T follicular helper cell (primary cell): ENCODE measurements around the gene MOV10.
"Not testable (repeated sequence)": the region's sequence is repeated elsewhere in the genome, so short reads cannot be mapped to it uniquely, and the experiment has no call there.

Source experiments
- DNase-seq: peaks from one replicate; pipeline ENCODE4 v3.0.0-alpha.2; 2020; ENCODE audit warnings: low read depth

The MOV10 gene

DNA sequence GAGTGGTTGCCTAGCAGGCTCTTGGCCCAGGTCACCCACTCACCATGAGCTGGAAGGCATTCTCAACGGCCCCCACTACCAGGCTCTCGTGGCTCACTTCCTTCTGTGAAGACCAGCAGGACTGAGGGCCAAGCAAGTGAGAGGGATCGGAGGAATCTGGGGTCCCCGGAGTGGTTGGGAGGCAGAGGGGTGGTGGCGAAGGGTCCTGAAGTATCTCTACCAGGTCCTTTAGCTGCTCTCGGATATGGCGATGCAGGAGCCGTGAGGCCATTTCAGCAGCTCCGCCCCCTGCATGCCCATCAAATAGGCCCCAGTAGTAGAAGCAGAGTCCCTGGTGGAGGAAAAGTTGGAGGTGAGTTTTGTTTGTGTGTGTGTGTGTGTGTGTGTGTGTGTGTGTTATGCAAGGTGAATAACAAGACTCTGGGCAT lies 38.3 kb downstream of the MOV10 start:
- DNase-seq, result no peak

DNA sequence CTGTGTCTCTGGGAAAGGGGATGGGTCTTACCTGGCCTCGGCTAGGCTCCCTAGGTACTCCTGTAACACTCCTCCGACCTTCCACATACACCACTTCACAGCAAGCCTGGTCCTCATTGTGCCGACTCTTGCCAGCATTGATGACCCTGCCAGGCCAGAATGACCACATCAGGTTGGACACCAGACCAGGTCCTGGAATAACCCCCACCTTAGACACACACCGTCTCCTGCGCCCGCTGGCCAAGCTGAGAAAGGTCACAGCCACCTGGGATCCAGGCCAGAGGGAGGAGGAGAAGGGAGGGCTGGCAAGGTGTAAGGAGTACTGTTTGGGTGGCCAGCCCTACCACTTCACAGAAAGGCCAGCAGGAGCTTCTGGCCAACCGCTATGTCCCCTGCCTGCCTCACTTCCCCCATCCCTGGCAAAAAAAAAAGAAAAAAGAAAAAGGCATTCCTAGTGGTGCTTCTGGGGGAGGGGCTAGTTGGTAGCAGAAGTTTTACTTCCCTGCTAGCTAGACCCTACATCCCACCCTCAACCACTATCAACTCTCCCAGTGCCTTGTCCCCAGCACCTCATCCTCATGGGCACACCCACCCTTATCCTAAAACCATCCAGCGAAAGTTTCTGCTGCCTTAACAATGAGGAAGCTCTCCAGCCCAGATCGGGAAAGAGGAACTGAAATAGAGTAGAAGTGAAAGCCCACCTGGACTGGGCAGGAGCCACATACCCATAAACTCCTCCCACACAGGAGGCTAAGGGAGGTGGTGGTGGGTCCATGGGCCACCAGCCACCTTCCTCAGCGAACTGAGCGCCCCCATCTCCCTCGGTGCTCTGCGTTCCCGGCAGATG lies 39.2 kb downstream of the MOV10 start:
- DNase-seq, result no peak

DNA sequence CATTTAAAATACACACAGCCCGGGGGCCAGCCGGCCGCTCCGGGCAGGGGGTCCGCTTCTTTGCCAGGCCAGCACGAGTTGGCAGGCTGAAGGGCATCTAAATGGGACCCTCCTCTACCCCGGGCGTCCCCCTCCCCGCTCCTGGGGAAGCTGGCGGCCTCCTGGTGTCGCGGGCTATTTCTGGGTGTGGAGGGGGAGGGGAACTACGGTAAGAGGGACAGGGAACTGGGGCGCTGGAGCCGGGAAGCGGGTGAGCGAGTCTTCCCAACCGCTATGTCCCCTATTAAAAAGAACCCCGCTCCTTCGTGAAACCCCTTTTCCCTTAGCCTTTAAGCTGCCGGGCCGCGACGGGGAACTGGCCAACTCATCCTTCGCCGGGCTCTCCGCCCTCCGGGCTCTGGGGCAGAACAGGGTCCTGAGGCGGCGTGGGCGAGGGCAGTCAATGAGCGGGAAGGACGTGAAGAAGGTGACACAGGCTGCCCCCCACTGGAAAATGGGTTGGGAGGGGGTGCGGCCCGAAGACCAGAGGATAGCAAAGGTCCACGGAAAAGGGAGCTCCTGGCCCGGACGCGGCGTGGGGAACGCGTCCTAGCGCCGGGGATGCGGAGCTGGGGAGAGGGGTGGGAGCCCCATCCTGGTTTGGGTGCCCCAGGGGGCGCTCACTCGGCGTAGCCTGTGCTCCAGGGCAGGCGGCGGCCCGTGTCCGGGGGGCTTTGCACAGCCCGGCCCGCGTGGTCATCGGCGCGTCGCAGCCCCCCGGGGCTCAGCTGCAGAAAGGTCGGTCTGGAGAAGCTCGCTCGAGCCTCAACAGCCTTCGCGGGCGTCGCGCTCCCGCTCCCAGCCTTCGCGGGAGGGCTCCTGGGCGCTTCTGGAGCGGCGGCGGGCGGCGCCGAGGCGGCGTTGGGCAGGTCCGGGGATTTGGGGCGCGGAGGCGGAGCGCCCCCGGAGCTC lies 40.1 kb downstream of the MOV10 start:
- no peak for DNase-seq

DNA sequence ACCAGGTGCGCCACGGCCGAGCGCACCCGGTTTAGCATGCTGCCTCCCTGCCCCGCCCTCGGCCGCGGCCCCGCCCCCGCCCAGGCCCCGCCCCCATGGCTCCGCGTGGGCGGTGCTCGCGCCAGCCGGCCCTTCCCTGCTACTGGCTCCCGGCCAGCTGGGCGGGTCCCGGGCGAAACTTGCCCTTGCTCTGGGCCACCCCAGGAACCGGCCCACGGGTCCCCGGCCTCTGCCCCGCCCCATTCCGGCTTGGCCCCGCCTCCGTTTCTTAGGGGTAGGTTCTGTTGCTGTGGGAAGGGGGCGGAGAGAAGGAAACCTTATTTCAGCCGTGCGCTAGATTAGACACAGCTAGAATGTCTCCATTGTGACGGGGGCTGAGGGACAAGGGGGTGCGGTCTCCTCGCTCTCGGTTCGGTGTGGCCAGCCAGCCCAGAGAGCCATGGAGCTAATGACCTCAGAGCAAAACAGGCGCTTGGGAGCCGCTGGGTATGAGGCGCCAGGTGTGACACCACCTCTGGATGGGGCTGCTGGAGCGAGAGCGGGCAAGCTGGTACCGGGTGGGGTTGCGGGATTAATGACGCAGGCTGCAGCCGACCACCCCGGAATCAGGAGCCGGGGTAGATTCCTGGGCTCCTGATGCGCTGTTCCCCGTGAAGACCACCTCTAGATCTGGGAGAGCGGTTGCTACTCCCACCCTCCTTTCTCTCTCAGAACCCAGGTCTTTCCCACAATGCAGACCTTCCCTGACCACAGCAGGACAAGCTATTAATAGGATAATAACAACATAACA lies 41.0 kb downstream of the MOV10 start, which contains the start of gene PPM1J:
TSS of gene PPM1J (minus strand) at position 69 of the 790 bp plus-strand sequence. CDS start at position 38, 31 bp downstream.
- peak; percentile 88 for DNase-seq

DNA sequence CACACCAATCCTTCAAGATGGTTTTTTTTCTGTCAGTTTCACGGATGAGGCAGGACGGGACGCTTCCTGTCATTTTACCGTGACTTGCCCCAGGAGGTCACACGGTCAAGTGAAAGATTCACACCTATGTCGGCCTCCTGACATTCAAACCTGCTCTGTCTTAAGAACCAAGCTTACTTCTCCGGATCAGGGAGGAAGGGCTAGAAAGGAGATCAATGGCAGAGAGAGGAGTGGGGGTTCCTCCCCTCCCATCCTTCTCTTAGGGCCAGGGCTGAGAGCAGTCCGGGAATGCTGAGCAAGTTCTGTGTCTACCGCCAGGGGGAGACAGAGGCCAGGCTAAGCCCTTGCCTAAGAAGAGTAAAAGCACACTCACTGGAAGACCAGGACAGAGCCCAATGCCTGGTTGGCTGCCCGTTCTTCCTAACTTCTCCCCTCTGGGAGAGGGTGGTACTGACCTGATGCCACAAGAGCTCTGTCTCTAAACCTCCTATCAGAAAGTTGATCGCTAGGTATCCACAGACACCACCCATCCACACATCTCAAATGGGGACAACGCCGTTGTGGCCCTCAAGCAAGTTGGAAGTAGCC lies 41.8 kb downstream of the MOV10 start:
- peak; percentile 72 for DNase-seq

DNA sequence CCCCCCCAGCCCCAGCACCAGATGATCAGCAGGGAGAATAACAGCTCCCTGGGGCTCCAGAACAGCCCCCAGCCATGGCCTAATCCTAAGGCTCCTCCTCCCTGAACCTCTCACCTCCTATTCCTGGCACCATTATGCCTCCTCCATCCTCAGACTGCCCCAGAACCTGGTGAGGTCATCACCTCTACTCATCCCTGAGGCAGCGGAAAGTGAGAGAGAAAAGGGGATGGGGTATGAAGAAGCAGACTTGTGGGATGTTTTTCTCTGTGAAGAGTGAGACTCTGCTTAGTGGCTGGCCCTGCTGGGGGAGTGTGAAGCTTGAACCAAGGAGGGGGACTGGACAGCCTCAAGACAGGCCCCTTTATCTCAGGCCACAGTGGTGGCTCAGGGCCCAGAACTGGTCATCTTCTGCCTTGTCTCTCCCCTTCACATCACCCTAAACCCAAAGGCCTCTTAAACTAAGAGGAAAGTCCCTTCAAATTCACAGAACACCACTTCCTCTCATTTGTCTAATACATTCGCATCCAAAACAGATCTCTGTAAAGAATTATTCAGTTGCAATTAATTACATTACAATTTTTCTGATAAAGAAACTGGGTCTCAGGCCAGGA lies 42.9 kb downstream of the MOV10 start:
- no peak for DNase-seq

DNA sequence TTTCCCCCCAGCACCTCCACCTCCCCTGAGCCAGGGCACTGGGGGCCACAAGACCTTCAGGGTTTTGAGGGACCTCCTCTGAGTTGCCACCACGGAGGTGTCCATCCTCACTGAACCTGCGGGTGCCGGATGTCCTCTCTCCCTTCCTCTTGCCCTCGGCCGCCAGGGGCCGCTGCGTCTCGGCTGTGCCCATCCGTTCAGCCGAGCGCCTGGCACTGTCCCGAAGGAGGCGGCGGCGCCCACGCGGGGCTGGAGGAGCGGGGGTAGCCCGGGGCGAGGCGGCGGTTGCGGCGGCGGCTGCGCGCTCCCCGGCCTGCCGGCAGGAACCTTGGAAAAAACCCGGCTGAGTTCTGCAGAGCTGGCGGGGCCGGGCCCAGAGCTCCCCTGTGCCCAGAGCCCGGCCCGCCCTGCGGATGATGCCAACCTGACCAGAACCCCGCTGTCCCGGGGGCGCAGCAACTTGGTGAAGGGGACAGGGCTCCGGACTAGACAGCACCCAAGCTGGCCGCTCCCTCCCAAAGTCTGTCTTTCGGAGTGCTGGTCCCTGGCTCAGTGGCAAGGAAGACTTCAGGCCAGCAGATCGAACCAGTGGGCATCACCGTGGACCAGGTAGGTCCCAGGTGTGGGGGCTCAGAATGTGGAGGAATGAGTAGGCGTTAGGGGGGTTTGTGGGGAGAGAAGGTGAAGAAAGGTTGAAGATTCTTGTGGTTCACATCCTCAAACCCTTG lies 44.4 kb downstream of the MOV10 start:
- peak; percentile 56 for DNase-seq

DNA sequence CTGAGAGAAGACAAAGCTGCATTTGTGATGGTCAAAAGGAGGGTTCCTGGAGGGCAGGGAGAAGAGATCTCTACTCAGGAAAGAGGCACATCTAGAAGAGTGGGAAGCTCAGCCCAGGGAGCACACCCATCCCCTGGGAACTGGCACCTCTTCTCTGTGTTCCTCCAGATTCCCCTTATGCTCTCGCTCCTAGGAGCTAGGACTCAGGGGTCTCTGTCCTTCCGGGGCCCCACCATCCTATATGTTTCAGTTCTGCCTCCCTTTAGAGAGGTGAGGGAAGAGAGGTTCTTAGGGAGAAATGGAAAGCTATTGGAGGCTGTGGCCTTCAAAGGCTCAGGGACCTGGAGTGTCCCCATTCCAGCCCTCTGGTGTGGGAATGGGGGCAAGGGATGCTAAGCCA lies 45.2 kb downstream of the MOV10 start:
- DNase-seq, result no peak

DNA sequence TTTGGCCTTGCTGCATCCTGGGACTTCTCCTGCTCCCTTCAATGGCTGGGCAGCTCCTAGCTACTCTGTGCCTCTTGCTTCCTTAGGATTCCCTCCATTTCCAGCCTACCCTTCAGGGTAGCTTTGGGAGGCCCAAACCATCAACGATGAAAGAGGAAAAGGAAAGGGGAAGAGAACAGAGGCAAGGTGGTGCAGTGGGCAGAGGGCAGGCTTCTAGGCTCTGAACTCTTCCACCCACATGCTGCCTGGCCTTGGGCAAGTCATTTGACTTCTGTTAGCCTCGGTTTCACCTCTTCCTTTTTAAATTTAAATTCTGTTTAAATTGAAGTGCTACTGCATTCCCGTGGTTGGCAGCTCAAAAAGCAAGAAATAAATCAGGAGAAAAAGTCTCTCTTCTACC lies 46.3 kb downstream of the MOV10 start:
- DNase-seq, result no peak

DNA sequence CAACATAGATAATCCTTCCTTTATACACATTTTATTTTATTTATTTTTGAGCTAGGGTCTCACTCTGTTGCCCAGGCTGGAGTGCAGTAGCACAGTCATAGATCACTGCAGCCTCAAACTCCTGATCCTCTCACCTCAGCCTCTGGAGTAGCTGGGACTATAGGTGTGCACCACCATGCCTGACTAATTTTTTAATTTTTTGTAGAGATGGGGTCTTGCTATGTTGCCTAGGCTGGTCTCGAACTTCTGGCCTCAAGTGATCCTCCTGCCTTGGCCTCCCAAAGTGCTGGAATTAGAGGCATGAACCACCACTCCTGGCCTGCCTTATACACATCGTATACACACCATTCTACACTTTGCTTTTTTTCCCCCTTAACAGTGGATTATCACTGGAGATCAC lies 46.8 kb downstream of the MOV10 start:
- not testable (repeated sequence) for DNase-seq

DNA sequence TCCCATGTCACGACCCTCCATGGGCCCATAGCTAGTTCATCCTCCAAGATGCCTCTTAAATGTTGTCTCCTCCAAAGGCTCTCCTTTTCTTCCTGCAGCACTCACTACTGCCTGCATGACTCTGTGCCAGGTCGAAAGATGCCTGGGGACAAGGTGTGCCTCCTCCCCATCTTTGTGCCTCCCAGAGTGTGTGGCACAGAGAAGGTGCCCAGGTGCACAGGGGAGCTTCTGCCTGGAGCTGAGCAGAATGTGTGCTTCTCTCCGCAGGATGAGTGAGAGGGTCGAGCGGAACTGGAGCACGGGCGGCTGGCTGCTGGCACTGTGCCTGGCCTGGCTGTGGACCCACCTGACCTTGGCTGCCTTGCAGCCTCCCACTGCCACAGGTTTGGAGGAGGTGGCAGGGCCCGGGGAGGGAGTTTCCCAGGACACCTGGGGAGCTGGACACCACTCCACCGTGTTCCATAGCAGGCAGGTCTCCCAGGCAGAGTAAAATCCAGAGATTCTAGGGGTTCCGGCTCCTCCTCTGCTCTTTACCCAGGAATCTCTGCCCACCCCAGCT lies 47.6 kb downstream of the MOV10 start:
- no peak for DNase-seq

DNA sequence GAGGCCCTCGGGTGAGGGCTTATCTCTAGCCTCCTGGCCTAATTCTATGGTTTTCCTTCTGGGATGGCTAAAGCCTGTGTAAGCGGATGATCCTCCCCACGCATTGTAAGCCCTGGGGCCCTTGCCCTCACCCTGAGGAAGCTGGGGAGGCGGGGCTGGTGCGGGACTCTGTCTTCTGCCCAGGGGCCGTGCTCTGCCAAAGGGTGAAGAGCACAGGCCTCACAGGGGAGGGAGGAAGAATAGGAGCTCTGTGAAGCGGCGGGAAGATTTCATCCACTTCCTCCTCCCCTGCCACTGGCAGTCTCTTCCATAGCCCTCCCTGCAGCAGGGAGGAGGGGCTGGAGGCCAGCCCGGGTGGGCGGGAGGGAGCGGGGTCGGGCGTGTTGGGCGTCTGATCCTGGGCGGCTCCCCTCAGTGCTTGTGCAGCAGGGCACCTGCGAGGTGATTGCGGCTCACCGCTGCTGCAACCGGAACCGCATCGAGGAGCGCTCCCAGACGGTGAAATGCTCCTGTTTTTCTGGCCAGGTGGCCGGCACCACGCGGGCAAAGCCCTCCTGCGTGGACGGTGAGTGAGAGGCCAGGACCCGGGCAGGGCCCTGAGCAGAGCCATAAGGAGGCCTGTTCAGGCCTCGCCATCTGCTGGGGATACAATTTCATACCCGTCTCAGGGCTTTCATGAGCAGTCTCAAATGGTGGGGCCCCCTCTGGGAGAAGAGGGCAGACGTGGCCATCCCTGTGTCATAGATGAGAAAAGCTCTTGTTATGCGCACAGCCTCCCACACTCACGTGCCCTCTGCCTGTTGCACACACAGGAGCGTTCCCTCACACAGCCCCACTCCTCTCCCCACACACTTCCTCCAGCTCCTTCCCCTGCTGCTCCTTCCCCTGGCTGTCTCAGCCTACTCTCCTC lies 48.4 kb downstream of the MOV10 start:
- DNase-seq, result no peak

DNA sequence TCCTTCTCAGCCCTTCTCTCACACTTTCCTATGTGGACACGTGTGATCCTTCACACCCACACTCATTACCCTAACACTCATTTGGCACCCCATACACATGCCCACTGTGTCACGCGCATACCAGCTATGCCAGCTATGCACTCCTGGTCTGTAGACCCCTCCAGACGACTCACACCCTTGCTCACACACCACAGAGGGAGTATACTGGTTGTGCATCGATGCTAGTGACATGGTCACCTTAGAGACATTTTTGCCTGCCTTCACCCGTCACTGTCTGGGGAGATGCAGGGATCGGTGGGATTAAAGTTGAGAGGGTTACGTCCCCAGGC lies 49.0 kb downstream of the MOV10 start:
- no peak for DNase-seq

DNA sequence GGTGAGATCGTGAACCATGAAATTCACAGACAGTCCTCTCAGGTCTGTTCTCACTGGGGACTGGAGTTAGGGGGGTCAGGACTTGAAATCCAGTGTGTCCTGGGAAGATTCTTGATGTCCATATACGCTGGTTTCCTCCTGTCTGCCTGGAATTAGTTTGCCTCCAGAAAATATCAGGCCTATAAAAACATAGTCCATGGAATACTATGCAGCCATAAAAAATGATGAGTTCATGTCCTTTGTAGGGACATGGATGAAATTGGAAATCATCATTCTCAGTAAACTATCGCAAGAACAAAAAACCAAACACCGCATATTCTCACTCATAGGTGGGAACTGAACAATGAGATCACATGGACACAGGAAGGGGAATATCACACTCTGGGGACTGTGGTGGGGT lies 49.8 kb downstream of the MOV10 start:
- DNase-seq, result not testable (repeated sequence)

DNA sequence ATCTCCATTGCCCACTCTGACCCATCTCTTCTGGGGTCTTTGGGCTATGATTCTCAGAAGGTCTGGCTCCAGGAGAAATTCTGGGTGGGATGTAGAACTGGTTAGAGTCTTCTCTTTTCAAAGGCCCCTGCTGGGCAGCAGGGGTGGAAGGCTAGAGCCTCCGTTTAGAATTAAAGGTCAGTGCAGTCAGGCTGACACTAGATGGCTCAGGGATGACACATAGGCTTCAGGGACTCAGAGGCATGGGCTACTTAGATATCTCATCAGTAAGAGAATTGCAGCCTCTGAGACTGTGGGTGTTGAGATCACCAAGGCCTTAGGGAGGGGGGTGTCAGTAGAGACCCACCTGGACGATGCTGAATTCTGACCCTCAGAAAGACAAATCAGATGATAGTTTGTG lies 53.3 kb downstream of the MOV10 start:
- no peak for DNase-seq

DNA sequence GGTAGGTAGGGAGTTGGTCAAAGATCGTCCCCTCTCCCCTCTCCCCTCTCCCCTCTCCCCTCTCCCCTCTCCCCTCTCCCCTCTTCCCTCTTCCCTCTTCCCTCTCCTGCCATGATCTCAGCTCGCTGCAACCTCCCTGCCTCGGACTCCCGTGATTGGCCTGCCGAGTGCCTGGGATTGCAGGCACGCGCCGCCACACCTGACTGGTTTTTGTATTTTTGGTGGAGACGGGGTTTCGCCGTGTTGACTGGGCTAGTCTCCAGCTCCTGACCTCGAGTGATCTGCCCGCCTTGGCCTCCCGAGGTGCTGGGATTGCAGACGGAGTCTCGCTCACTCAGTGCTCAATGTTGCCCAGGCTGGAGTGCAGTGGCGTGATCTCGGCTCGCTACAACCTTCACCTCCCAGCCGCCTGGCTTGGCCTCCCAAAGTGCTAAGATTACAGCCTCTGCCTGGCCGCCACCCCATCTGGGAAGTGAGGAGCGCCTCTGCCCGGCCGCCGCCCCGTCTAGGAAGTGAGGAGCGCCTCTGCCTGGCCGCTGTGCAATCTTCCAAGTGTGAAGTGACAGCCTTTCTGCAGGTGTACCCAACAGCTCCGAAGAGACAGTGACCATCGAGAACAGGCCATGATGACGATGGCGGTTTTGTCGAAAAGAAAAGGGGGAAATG lies 54.0 kb downstream of the MOV10 start:
- not testable (repeated sequence) for DNase-seq

DNA sequence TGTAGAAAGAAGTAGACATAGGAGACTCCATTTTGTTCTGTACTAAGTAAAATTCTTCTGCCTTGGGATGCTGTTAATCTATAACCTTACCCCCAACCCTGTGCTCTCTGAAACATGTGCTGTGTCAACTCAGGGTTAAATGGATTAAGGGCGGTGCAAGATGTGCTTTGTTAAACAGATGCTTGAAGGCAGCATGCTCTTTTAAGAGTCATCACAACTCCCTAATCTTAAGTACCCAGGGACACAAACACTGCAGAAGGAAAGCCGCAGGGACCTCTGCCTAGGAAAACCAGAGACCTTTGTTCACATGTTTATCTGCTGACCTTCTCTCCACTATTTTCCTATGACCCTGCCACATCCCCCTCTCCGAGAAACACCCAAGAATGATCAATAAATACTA lies 54.6 kb downstream of the MOV10 start:
- DNase-seq, result not testable (repeated sequence)

DNA sequence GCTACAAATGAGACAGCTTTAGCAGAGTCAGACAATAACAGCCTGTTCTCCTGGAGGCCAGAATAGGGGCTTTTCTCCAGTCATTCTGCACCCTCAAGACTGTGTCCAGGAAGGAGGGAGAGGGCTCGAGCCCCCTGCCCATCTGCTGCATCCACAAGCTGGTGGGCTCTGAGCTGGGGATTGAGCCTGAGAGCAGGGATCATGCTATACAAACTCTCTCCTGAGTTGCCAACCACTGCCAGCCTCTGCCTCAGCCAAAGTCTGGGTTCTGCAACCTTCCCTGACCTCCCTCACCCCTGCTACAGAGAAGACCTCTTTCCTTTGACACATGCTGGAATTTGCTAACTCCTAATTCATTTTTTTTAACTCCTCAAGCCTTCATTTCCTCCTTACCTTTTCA lies 55.5 kb downstream of the MOV10 start:
- DNase-seq, result no peak

DNA sequence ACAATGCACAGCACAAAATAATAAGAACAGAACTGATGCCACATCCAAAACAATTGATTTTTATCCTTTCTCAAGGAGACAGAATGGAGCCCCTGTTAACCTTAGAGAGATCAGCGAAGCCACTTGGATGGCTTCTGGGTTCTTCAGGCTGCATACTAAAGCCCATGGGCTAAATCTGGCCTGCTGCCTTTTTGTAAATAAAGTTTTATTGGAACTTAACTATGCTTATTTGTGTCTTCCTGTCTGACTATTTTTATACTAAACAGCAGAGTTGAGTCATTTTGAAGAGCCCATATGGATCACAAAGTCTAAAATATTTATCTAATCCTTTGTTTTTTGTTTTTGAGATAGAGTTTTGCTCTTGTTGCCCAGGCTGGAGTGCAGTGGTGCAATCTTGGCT lies 57.0 kb downstream of the MOV10 start:
- DNase-seq, result no peak
